Neural crest cell (in vitro differentiated cells): ENCODE measurements around the gene FCER2. TPM values are rescaled to one million over a fixed set of nuclear protein-coding genes. Genes with fewer than 3 reads are reported as not detected.

Experiments used
- DNase-seq: peaks from one replicate; pipeline ENCODE4 v3.0.0; 2021; ENCODE audit warnings: low read depth, mixed read lengths, low spot score
- H3K27ac Mint-ChIP-seq: one replicate; pipeline ENCODE4 v1.8.0; 2021; ENCODE audit warnings: mild to moderate bottlenecking, mixed read lengths; ENCODE audit not compliant: unreplicated experiment
- H3K27me3 Mint-ChIP-seq: 2 replicates; pipeline ENCODE4 v1.8.0; 2021; ENCODE audit warnings: low read depth, mild to moderate bottlenecking, mixed read lengths
- H3K36me3 Mint-ChIP-seq: 2 replicates; pipeline ENCODE4 v1.8.0; 2021; ENCODE audit warnings: low read depth, mild to moderate bottlenecking, mixed read lengths
- H3K4me1 Mint-ChIP-seq: 2 replicates; pipeline ENCODE4 v1.8.0; 2021; ENCODE audit warnings: mixed read lengths
- H3K4me3 Mint-ChIP-seq: one replicate; pipeline ENCODE4 v1.8.0; 2021; ENCODE audit warnings: mild to moderate bottlenecking, mixed read lengths
- H3K9me3 Mint-ChIP-seq: 2 replicates; pipeline ENCODE4 v1.8.0; 2021; ENCODE audit warnings: mixed read lengths
- total RNA-seq: library from RNA; stranded (reverse); gene quantifications from 2 replicates; pipeline ENCODE4 v1.2.1, GENCODE V29; 2021
- TF ChIP-seq, protein P1 (sequence below): fragments of 200-600 bp; sonication (generic); conservative IDR thresholded peaks from 2 replicates; pipeline ENCODE4 v1.5.0; 2021; ENCODE audit warnings: antibody characterized with exemption, mild to moderate bottlenecking

The FCER2 gene
- total RNA-seq, 1 donor from 2014 or later = not detected

DNA sequence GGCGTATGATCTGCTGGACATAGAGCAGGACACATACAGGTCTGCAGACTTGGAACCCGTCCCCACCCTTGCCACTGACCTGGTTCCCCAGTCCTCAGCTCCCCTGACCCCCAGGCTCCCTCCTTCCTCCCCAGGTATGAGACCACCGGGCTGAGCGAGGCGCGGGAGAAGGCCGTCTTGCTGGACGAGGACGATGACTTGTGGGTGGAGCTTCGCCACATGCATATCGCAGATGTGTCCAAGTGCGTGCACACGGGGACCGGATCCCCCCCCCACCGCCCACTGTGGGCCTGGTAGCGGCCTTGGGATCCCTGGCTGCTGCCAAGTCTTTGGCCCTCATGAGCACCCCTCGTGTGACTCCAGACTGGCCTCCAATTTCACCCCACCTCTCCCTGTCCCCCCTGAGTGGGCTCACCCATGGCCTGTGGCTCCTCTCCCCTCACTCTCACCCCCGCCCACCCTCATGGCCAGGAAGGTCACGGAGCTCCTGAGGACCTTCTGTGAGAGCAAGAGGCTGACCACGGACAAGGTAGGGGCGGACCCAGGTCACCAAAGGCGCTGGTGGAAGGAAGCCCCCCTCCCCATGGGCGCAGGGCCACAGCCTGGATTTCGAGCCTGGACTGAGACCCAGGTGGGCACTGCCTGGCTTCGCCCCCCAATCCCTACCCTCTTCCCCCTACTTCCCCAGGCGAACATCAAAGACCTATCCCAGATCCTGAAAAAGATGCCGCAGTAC is 59.5 kb downstream of the FCER2 start:
- Mint-ChIP-seq H3K27ac (no peak overlapping the region), H3K36me3 (no peaks in the 10 kb centered on the region), H3K4me3 (no peak overlapping the region), H3K9me3 (peaks cover 7% of the 10 kb centered on the region), H3K27me3 (peaks cover 35% of the 10 kb centered on the region), H3K4me1 (no peaks in the 10 kb centered on the region)
- TF ChIP-seq, protein P1, sequence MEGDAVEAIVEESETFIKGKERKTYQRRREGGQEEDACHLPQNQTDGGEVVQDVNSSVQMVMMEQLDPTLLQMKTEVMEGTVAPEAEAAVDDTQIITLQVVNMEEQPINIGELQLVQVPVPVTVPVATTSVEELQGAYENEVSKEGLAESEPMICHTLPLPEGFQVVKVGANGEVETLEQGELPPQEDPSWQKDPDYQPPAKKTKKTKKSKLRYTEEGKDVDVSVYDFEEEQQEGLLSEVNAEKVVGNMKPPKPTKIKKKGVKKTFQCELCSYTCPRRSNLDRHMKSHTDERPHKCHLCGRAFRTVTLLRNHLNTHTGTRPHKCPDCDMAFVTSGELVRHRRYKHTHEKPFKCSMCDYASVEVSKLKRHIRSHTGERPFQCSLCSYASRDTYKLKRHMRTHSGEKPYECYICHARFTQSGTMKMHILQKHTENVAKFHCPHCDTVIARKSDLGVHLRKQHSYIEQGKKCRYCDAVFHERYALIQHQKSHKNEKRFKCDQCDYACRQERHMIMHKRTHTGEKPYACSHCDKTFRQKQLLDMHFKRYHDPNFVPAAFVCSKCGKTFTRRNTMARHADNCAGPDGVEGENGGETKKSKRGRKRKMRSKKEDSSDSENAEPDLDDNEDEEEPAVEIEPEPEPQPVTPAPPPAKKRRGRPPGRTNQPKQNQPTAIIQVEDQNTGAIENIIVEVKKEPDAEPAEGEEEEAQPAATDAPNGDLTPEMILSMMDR = no peak
- DNase-seq = no peak

- Mint-ChIP-seq H3K27me3 (peaks cover 44% of the 10 kb centered on the region), H3K27ac (no peak overlapping the region), H3K9me3 (peaks cover 7% of the 10 kb centered on the region)
Measured at GRCh38 chr19:7641290-7642276, 60.3 kb downstream of the FCER2 start.

DNA sequence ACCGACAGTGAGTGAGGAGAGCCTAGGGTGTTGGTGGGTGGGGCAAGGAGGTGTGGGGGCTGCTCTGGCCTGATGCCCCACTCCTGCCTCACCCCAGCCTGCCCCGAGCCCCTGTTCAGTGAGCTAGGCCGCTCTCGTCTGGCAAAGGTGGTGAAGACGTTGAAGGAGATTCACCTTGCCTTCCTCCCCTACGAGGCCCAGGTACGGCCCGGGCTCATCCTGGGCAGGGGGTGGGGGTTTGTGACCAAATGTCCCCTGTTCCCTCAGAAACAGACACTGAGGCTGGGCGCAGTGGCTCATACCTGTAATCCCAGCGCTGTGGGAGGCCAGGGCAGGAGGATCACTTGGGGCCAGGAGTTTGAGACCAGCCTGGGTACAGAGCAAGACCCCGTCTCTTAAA is 61.1 kb downstream of the FCER2 start:
- Mint-ChIP-seq H3K4me3 (no peak overlapping the region), H3K27ac (no peak overlapping the region)

More at GRCh38 chr19:7641290-7642276, 60.3 kb downstream of the FCER2 start:
- TF ChIP-seq, protein P1 = peak; percentile 22
- no peak for DNase-seq
- Mint-ChIP-seq H3K4me3 (no peak overlapping the region), H3K36me3 (no peaks in the 10 kb centered on the region), H3K4me1 (no peaks in the 10 kb centered on the region)

DNA sequence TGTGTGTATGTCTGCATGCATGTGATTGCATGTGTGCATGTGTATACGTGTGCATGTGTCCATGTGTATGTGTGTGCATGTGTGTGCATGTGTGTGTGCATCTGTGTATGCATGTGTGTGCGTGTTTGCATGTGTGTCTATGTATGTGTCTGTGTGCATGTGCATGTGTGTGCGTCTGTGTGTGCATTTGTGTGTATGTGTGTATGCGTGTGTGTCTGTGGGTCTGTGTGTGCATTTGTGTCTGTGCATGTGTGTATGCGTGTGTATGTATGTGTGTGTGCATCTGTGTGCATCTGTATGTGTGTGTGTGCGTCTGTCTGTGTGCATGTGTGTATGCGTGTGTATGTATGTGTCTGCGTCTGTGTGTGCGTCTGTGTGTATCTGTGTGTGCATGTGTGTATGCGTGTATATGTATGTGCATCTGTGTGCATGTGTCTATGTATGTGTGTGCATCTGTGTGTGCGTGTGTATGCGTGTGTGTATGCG is 62.0 kb downstream of the FCER2 start:
- Mint-ChIP-seq H3K27ac (no peak overlapping the region), H3K4me3 (no peak overlapping the region), H3K4me1 (no peaks in the 10 kb centered on the region), H3K36me3 (no peaks in the 10 kb centered on the region), H3K9me3 (peaks cover 7% of the 10 kb centered on the region), H3K27me3 (peaks cover 57% of the 10 kb centered on the region)
- TF ChIP-seq, protein P1 = no peak
- no peak for DNase-seq

More for the DNA sequence above, 61.1 kb downstream of the FCER2 start:
- Mint-ChIP-seq H3K4me1 (no peaks in the 10 kb centered on the region), H3K9me3 (peaks cover 7% of the 10 kb centered on the region), H3K36me3 (no peaks in the 10 kb centered on the region), H3K27me3 (peaks cover 51% of the 10 kb centered on the region)
- TF ChIP-seq, protein P1 = no peak
- no peak for DNase-seq

DNA sequence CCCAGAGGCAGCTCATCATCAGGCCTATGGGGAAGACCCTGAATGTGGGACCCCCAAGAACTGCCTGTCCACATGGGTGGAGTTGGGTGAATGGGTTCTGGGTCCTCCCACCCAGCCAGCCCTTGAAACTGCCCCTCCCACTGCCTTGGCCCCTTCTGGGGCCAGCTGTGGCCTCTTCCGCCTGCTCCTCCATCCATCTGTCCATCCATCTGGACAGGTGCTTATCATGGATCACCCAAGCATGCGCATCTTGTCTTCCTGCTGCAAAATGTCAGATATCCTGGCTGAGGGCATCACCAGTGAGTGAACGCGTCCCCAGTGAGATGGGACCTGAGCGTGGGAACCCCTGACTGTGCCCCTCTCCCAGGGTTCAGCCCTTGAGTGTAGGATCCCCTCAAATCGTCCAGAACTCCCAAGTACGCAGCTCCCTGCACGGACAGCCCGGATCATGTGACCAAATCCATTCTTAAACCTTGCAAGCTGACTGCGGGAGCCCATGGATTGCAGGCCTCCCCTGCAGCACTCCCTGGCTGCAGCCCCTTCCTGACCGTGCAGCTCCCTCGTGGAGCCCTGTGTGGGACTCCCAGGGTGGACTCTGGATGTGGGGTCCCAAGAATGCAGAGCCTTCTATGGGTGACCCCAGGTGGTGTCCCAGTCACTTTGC is 63.0 kb downstream of the FCER2 start:
- no peak overlapping the region for H3K27ac Mint-ChIP-seq
- H3K36me3 Mint-ChIP-seq = no peaks in the 10 kb centered on the region
- DNase-seq = no peak
- no peaks in the 10 kb centered on the region for H3K4me1 Mint-ChIP-seq
- TF ChIP-seq, protein P1 = no peak
- peaks cover 7% of the 10 kb centered on the region for H3K9me3 Mint-ChIP-seq
- no peak overlapping the region for H3K4me3 Mint-ChIP-seq
- peaks cover 66% of the 10 kb centered on the region for H3K27me3 Mint-ChIP-seq
